Sigmoid colon (tissue), 4 donors: ENCODE results near the gene TAS2R16.

Source experiments
- CTCF ChIP-seq, 4 experiments: fragments of 450-650 bp in 3 of 4; fragments of 200-600 bp in 1 of 4; IDR thresholded peaks; one replicate each; pipeline ENCODE4 v1.5.1; 2016 to 2019; ENCODE audit warnings: antibody characterized with exemption in 4 of 4, mild to moderate bottlenecking in 3 of 4, moderate library complexity in 2 of 4
- POLR2A ChIP-seq, 2 donors: fragments of 450-650 bp; IDR thresholded peaks; one replicate each; pipeline ENCODE4 v1.6.1; 2016; ENCODE audit warnings: antibody characterized with exemption in 2 of 2, mild to moderate bottlenecking in 2 of 2, moderate library complexity in 2 of 2
- POLR2AphosphoS5 ChIP-seq, 4 donors: sonication (generic); formaldehyde crosslinking; IDR thresholded peaks; one replicate each; pipeline ENCODE4 v1.6.1; 2017; ENCODE audit warnings: antibody characterized with exemption in 4 of 4

DNA sequence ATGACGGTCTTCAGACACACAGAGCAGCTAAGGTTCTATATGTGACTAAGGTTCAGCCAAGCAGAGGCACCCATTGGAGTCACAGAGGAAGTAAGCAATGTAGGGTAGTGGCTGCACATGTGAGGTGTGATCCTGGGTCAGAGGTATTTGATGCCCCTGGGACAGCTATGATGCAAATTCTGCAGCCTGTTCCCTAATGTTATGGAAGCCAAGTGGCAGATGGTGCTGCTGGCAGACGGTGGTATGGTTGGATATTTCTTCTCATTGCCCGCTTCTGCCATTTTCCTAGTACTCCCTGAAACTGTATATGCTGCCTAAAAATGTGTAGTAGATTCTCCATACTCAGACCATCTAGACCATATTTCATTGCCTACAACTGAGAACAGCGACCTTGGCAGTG is 7.2 kb downstream of the TAS2R16 start:
- TF ChIP-seq CTCF (IDR thresholded peaks at IDR 0.05) (no peak), POLR2A (IDR thresholded peaks at IDR 0.05) (no peak), POLR2AphosphoS5 (IDR thresholded peaks at IDR 0.05) (no peak)
